Ascending aorta (tissue), 2 donors: Measurements from ENCODE around the gene NR2C1. TPM values are rescaled to one million over a fixed set of nuclear protein-coding genes. Genes with fewer than 3 reads are reported as not detected.

Experiments
- DNase-seq, 2 donors: peaks; one replicate each; pipeline ENCODE4 v3.0.0-alpha.2; 2019; ENCODE audit warnings: low spot score in 2 of 2
- H3K27ac ChIP-seq, 2 donors: fragments of 200-600 bp; sonication (generic); one replicate each; pipeline ENCODE4 v1.5.1; 2016 to 2017; ENCODE audit warnings: mild to moderate bottlenecking in 1 of 2
- H3K27me3 ChIP-seq: fragments of 200-600 bp; sonication (generic); one replicate; pipeline ENCODE4 v1.5.1; 2017
- H3K36me3 ChIP-seq, 2 donors: fragments of 200-600 bp; sonication (generic); one replicate each; pipeline ENCODE4 v1.5.1; 2016
- H3K4me1 ChIP-seq, 2 donors: fragments of 200-600 bp; sonication (generic); one replicate each; pipeline ENCODE4 v1.5.1; 2016 to 2017; ENCODE audit warnings: mild to moderate bottlenecking in 1 of 2
- H3K4me3 ChIP-seq, 2 donors: fragments of 200-600 bp; sonication (generic); one replicate each; pipeline ENCODE4 v1.5.1; 2016 to 2017; ENCODE audit warnings: mild to moderate bottlenecking in 1 of 2
- H3K9me3 ChIP-seq, 2 donors: fragments of 200-600 bp; sonication (generic); one replicate each; pipeline ENCODE4 v1.5.1; 2016
- intact Hi-C: fragments of 100-400 bp; cut with DNase I; formaldehyde crosslinking; loops from one replicate; pipeline ENCODE4 v1.15.1; 2023
- total RNA-seq: library from RNA; depleted of rRNA; stranded (reverse); fragments of >200 nt; gene quantifications from one replicate; pipeline ENCODE4 v1.1.0, GENCODE V29; 2016
- TF ChIP-seq, protein P1 (sequence below), 3 experiments: fragments of 200-600 bp in 2 of 3; fragments of 450-650 bp in 1 of 3; sonication (generic) in 2 of 3; IDR thresholded peaks; one replicate each; pipeline ENCODE4 v1.5.1; 2016 to 2019; ENCODE audit warnings: antibody characterized with exemption in 3 of 3, mild to moderate bottlenecking in 1 of 3, moderate library complexity in 1 of 3

Gene NR2C1
- total RNA-seq = 42.3 TPM

DNA sequence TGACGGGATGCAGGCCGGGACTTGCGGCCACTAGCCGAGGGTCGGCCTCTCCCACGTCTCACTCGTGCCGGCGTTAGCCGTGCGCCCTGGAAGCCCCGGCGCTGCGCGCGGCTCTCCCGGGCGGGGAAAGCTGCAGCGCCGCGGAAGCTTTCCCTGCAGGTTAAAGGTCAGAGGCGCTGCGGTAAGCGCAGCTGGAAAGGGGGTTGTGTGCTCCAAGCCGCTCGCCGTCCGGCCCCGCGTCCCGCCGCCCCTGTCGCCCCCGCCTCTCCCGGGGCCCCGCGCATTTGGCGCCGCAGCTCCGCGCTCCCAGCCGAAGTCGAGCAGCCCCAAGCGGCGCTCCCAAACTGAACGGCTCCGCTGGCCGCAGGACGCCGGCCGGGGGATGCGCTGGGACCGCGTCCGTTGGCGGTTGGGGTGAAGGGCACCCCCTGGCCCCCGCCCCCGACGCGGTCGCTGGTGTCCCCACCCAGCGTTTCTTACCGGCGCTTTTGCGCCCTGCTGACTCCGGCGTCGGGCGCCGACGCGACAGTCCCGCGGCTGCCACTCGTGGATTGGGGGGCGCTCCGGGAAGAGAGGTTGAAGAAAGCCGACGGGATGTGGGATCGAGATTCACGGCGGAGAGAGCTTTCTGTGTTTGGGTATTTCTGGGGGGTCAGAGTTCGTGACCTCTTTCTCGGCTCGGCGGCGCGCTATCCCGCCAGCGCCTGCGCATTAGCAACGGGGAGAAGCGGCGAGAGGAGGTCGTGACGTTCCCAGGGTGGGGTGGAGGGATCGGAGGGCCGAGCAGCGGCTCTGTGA, at the start of gene NR2C1:
NR2C1 (minus strand) TSS at position 719 of the 798 bp plus-strand sequence. CDS start 6,234 bp downstream, outside the sequence.
- H3K27me3 ChIP-seq = no peaks in the 10 kb centered on the region
- H3K4me1 ChIP-seq = peaks cover 0 to 11% of the 10 kb centered on the region in 2 donors
- DNase-seq = peak; percentile 68 to 95
- no peaks in the 10 kb centered on the region for H3K9me3 ChIP-seq
- peak within 1 kb of the TSS; percentile 82 to 98 for H3K4me3 ChIP-seq
- H3K36me3 ChIP-seq = no peaks in the 10 kb centered on the region
- peak within 1 kb of the TSS; percentile 85 to 86 for H3K27ac ChIP-seq
- TF ChIP-seq, protein P1, sequence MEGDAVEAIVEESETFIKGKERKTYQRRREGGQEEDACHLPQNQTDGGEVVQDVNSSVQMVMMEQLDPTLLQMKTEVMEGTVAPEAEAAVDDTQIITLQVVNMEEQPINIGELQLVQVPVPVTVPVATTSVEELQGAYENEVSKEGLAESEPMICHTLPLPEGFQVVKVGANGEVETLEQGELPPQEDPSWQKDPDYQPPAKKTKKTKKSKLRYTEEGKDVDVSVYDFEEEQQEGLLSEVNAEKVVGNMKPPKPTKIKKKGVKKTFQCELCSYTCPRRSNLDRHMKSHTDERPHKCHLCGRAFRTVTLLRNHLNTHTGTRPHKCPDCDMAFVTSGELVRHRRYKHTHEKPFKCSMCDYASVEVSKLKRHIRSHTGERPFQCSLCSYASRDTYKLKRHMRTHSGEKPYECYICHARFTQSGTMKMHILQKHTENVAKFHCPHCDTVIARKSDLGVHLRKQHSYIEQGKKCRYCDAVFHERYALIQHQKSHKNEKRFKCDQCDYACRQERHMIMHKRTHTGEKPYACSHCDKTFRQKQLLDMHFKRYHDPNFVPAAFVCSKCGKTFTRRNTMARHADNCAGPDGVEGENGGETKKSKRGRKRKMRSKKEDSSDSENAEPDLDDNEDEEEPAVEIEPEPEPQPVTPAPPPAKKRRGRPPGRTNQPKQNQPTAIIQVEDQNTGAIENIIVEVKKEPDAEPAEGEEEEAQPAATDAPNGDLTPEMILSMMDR (IDR thresholded peaks at IDR 0.05) = no peak
- intact Hi-C loops = loop anchor here (2.0 to 10.0 kb wide), 5 partner anchors 44 to 462 kb away; partner anchors contain the start of genes FGD6, NDUFA12 and VEZT

DNA sequence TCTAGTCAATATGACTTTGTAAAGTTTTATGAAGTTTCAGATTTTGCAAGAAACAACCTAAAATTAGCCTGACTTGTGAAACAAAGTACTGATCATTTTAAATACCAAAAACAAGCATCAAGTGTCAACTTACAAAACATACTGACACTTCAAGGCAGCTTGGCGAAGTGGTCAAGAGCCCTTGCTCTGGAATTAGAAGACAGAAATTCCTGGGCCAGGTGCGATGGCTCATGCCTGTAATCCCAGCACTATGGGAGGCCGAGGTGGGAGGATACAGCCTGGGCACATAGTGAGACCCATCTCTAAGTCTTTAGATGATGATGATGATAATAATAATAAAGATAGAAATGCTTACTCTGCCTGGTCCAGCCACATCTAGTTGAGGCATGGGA, 45.4 kb upstream of the NR2C1 start:
- H3K36me3 ChIP-seq = no peaks in the 10 kb centered on the region
- peak overlapping the region; percentile 71 to 77 for H3K27ac ChIP-seq

DNA sequence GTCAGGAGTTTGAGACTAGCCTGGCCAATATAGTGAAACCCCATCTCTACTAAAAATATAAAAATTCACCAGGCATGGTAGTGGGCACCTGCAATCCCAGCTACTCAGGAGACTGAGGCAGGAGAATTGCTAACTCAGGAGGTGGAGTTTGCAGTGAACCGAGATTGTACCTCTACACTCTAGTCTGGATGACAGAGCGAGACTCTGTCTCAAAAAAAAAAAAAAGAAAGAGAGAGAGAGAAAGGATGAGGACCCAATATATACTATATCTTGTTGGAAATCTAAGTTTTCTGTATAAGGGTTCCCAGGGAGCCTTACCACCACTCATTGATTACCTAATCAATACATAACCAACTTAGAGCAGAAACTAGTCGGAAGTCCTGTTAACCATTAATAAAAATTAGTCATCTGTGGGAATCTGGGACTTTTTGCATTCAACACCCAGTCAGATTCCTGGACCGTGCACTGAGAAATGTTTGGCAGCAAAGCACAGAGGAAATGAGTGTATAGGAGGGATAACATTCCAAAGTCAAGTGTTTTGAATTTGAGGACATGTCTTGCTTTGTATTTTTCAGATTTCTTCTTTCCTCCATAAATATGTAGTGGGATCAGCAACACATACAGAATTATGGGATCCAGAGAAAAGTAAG, 44.8 kb upstream of the NR2C1 start:
- Histone ChIP-seq H3K4me3 (no peak overlapping the region), H3K36me3 (no peaks in the 10 kb centered on the region), H3K27me3 (no peaks in the 10 kb centered on the region), H3K27ac (peak overlapping the region; percentile 71 to 77), H3K4me1 (peaks cover 6 to 18% of the 10 kb centered on the region in 2 donors), H3K9me3 (no peaks in the 10 kb centered on the region)
- DNase-seq = no peak
- intact Hi-C loops = loop anchor here (5.0 to 10.0 kb wide), 4 partner anchors 46 to 414 kb away; partner anchors contain the start of genes METAP2 and NR2C1
- TF ChIP-seq, protein P1 (IDR thresholded peaks at IDR 0.05) = no peak

More for the DNA sequence above, 45.4 kb upstream of the NR2C1 start:
- DNase-seq = no peak
- H3K9me3 ChIP-seq = no peaks in the 10 kb centered on the region
- no peaks in the 10 kb centered on the region for H3K27me3 ChIP-seq
- TF ChIP-seq, protein P1 (IDR thresholded peaks at IDR 0.05) = no peak
- H3K4me3 ChIP-seq = no peak overlapping the region
- intact Hi-C loops = loop anchor here (1.0 to 10.0 kb wide), 5 partner anchors 25 to 414 kb away; partner anchors contain the start of genes METAP2 and NR2C1
- H3K4me1 ChIP-seq = peaks cover 6 to 18% of the 10 kb centered on the region in 2 donors

DNA sequence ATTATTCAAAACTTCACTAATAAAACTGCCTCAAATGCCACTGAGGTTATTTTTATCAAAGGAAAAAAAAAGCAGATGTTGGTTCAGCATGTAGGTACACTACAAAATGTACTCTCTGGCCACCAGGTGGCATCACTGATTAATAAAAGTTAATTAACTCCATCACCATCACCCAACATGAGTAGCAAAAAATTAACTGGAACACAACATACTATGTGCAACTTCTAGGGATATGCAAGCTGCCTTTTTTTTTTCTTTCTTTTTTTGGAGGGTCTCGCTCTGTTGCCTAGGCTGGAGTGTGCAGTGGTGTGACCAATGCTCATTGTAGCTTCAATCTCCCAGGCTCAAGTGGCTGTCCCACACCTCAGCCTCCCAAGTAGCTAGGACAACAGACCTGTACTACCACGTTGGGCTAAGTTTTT, 43.8 kb upstream of the NR2C1 start:
- H3K9me3 ChIP-seq = no peaks in the 10 kb centered on the region
- peaks cover 6 to 18% of the 10 kb centered on the region in 2 donors for H3K4me1 ChIP-seq
- intact Hi-C loops = loop anchor here (1.0 to 10.0 kb wide), 6 partner anchors 45 to 415 kb away; partner anchors contain the start of genes FGD6, METAP2, NR2C1 and VEZT
- no peak overlapping the region for H3K4me3 ChIP-seq
- no peaks in the 10 kb centered on the region for H3K27me3 ChIP-seq
- H3K36me3 ChIP-seq = no peaks in the 10 kb centered on the region
- peak in 1 of 2 donors; percentile 85 for DNase-seq
- TF ChIP-seq, protein P1 (IDR thresholded peaks at IDR 0.05) = peak; percentile 61 to 72 (median 65)
- peak overlapping the region; percentile 71 to 77 for H3K27ac ChIP-seq

DNA sequence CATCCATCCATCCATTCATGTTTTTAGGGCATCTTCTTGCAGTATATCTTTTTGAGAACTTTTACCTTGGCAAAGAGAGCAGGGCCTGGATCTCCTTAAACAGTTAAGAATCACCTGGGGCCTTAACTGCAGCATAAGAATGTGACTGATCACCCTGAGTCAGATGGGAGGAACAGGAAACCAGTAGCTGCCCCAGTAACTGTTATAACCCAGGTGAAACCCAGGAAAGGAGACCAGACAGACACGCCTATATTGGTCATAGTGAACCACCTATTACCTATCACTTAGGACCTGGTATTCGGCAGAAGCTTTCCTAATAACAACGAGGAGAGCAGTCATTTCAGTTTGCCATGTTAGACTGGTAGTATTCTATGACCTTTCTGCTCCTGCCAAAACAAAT, 43.4 kb upstream of the NR2C1 start:
- Histone ChIP-seq H3K27ac (peak overlapping the region; percentile 18 to 71), H3K36me3 (no peaks in the 10 kb centered on the region), H3K4me1 (peaks cover 6 to 18% of the 10 kb centered on the region in 2 donors), H3K4me3 (no peak overlapping the region), H3K27me3 (no peaks in the 10 kb centered on the region), H3K9me3 (no peaks in the 10 kb centered on the region)
- intact Hi-C loops = loop anchor here (1.0 to 10.0 kb wide), 6 partner anchors 44 to 416 kb away; partner anchors contain the start of genes FGD6, METAP2, NR2C1 and VEZT
- TF ChIP-seq, protein P1 (IDR thresholded peaks at IDR 0.05) = no peak
- DNase-seq = no peak
